ENCODE measurements around the gene MGAT4C. TPM values are rescaled to one million over a fixed set of nuclear protein-coding genes. Genes with fewer than 3 reads are reported as not detected.
A peak's percentile ranks its signal among the peaks of the same experiment; 100 is the strongest.

Gene MGAT4C
- polyA plus RNA-seq, 1 of the 3 experiments (the other 2 are of a cell fraction): 0.07 TPM

- TF ChIP-seq REST (IDR thresholded peaks at IDR 0.05; ENCODE audit: low read depth, low read length): no peak
- TF ChIP-seq TCF12 (IDR thresholded peaks at IDR 0.05): peak; percentile 55
Measured at GRCh38 chr12:85963326-85963725, 292.9 kb downstream of the MGAT4C start (continued).

- Histone ChIP-seq H3K4me3 (ENCODE audit: low read depth in 2 of 2, low read length in 1 of 2) (no peak overlapping the region), H3K79me2 (ENCODE audit: insufficient read depth) (no peaks in the 10 kb centered on the region), H3K36me3 (replicated peaks in 1 of 2; ENCODE audit: control insufficient read depth in 1 of 2, insufficient read depth in 2 of 2, low read length in 1 of 2) (no peaks in the 10 kb centered on the region), H3K4me1 (ENCODE audit: control insufficient read depth in 1 of 2, insufficient read depth in 2 of 2, low read depth in 1 of 2, low read length in 1 of 2) (peaks cover 0 to 25% of the 10 kb centered on the region in 2 experiments; a peak in 2 of 4 replicates), H3K9ac (no peak overlapping the region), H3K4me2 (no peak overlapping the region), H3K27me3 (ENCODE audit: insufficient read depth) (no peaks in the 10 kb centered on the region), H3K9me2 (no peaks in the 10 kb centered on the region), H2AFZ (ENCODE audit: low read depth) (no peak overlapping the region), H4K20me1 (ENCODE audit: insufficient read depth) (no peaks in the 10 kb centered on the region), H3K9me3 (no peaks in the 10 kb centered on the region), H3F3A (replicated peaks; ENCODE audit: insufficient read depth) (no peaks in the 10 kb centered on the region), H3K27ac (ENCODE audit: low read depth in 2 of 2, low read length in 1 of 2) (no peak overlapping the region)
- 87% methylated on average over 2 of the region's 2 CpGs for WGBS (ENCODE audit: low lambda C conversion rate)
- ChIA-PET CTCF (interaction anchor here (1.0 to 1.2 kb wide), 2 partner anchors 13 to 1892 kb away, joined by 3 read pairs; no protein-coding TSS in a partner anchor), POLR2A (no interaction called here)
- DNase-seq: no peak
- no peak for TF ChIP-seq RXRA (IDR thresholded peaks at IDR 0.05; ENCODE audit: borderline replicate concordance, low read depth)
- no peak for TF ChIP-seq RFX5 (IDR thresholded peaks at IDR 0.05; ENCODE audit: low read length)
- no peak for TF ChIP-seq MEF2A (IDR thresholded peaks at IDR 0.05; ENCODE audit: borderline replicate concordance, low read depth)
- no peak for TF ChIP-seq NRF1 (IDR thresholded peaks at IDR 0.05; ENCODE audit: low read depth, low read length)
- no peak for TF ChIP-seq TCF12 (IDR thresholded peaks at IDR 0.05)
- TF ChIP-seq REST (IDR thresholded peaks at IDR 0.05; ENCODE audit: low read depth, low read length): no peak
Measured at GRCh38 chr12:85956081-85956480, 300.1 kb downstream of the MGAT4C start.

GRCh38 chr12:85955127-85955526 lies 301.1 kb downstream of the MGAT4C start:
- H3K4me1 ChIP-seq (ENCODE audit: control insufficient read depth in 1 of 2, insufficient read depth in 2 of 2, low read depth in 1 of 2, low read length in 1 of 2): peaks cover 0 to 25% of the 10 kb centered on the region in 2 experiments; a peak in 2 of 4 replicates
- H3K9ac ChIP-seq: no peak overlapping the region
- DNase-seq: peak; percentile 4
- TF ChIP-seq RAD21 (IDR thresholded peaks at IDR 0.05; ENCODE audit: low read length) (peak; percentile 55; the same call in 1 of the 2 replicates), SMC3 (IDR thresholded peaks at IDR 0.05; ENCODE audit: low read depth, low read length) (peak; percentile 12; the same call in 1 of the 2 replicates), CTCF (IDR thresholded peaks at IDR 0.05) (peak; percentile 66), NFIC (IDR thresholded peaks at IDR 0.05; ENCODE audit: borderline replicate concordance) (no peak), GABPA (IDR thresholded peaks at IDR 0.05; ENCODE audit: low read depth) (no peak)
- H3K27ac ChIP-seq (ENCODE audit: low read depth in 2 of 2, low read length in 1 of 2): no peak overlapping the region
- WGBS (ENCODE audit: low lambda C conversion rate): 87% methylated on average over 1 of the region's 1 CpG
- H4K20me1 ChIP-seq (ENCODE audit: insufficient read depth): no peaks in the 10 kb centered on the region
- POLR2A ChIA-PET: no interaction called here
- H3K9me3 ChIP-seq: no peaks in the 10 kb centered on the region
- no peak overlapping the region for H3K4me2 ChIP-seq
- H2AFZ ChIP-seq (ENCODE audit: low read depth): peak overlapping the region; percentile 12; the same call in 1 of the 2 replicates
- H3K79me2 ChIP-seq (ENCODE audit: insufficient read depth): no peaks in the 10 kb centered on the region
- no peak overlapping the region for H3K4me3 ChIP-seq (ENCODE audit: low read depth in 2 of 2, low read length in 1 of 2)
- no peaks in the 10 kb centered on the region for H3K9me2 ChIP-seq
- H3F3A ChIP-seq (replicated peaks; ENCODE audit: insufficient read depth): no peaks in the 10 kb centered on the region
- CTCF ChIA-PET: no interaction called here
- H3K36me3 ChIP-seq (replicated peaks in 1 of 2; ENCODE audit: control insufficient read depth in 1 of 2, insufficient read depth in 2 of 2, low read length in 1 of 2): no peaks in the 10 kb centered on the region
- no peaks in the 10 kb centered on the region for H3K27me3 ChIP-seq (ENCODE audit: insufficient read depth)
